PFSK-1 (cell line): ENCODE measurements around the gene AR.

Experiments
- POLR2AphosphoS5 ChIP-seq: IDR thresholded peaks from 2 replicates; pipeline ENCODE4 v1.6.1; 2012; ENCODE audit warnings: low read depth, mild to moderate bottlenecking, control low read depth, low read length, moderate library complexity
- REST ChIP-seq, 2 experiments: IDR thresholded peaks; 2 replicates each; pipeline versions ENCODE4 v1.6.1 to v1.8.0; 2011 to 2012; ENCODE audit warnings: low read depth in 2 of 2, low read length in 2 of 2, control low read depth in 1 of 2, inconsistent platforms in 1 of 2, mild to moderate bottlenecking in 1 of 2, moderate library complexity in 1 of 2; ENCODE audit not compliant: insufficient read depth in 1 of 2

- no peak for TF ChIP-seq REST (IDR thresholded peaks at IDR 0.05; ENCODE audit: insufficient read depth in 1 of 2, low read depth in 2 of 2, low read length in 2 of 2)
- no peak for TF ChIP-seq POLR2AphosphoS5
Observed at GRCh38 chrX:67759018-67759417, 215.2 kb downstream of the AR start.
